GM21390 (cell line): Measurements from ENCODE around the gene C11orf97.
"Not testable (repeated sequence)": the region's sequence is repeated elsewhere in the genome, so short reads cannot be mapped to it uniquely, and the experiment has no call there.

Experiments
- ATAC-seq: cut with Tn5 transposase; IDR thresholded peaks from one replicate; pipeline ENCODE4 v1.9.1; 2021; ENCODE audit not compliant: unreplicated experiment

Gene C11orf97

GRCh38 chr11:94555752-94556329, 43.6 kb downstream of the C11orf97 start:
- ATAC-seq: not testable (repeated sequence)

GRCh38 chr11:94557421-94557820, 45.2 kb downstream of the C11orf97 start:
- ATAC-seq: no peak

GRCh38 chr11:94557992-94558391, 45.7 kb downstream of the C11orf97 start:
- ATAC-seq: no peak

GRCh38 chr11:94558468-94558867, 46.2 kb downstream of the C11orf97 start:
- no peak for ATAC-seq

GRCh38 chr11:94558932-94559331, 46.7 kb downstream of the C11orf97 start:
- no peak for ATAC-seq

GRCh38 chr11:94559361-94559760, 47.1 kb downstream of the C11orf97 start:
- ATAC-seq: no peak

GRCh38 chr11:94560834-94561233, 48.6 kb downstream of the C11orf97 start:
- no peak for ATAC-seq

- no peak for ATAC-seq
Observed at GRCh38 chr11:94563176-94563847, 51.1 kb downstream of the C11orf97 start.

- no peak for ATAC-seq
Observed at GRCh38 chr11:94563848-94564467, 51.7 kb downstream of the C11orf97 start.

GRCh38 chr11:94567181-94567670, 55.0 kb downstream of the C11orf97 start, which contains the start of gene PIWIL4:
TSS of gene PIWIL4 (plus strand) at chr11:94567368. CDS start at chr11:94567519, 151 bp downstream.
- no peak for ATAC-seq

- no peak for ATAC-seq
Observed at GRCh38 chr11:94568200-94568599, 55.9 kb downstream of the C11orf97 start.

GRCh38 chr11:94568717-94569116, 56.5 kb downstream of the C11orf97 start:
- no peak for ATAC-seq

- ATAC-seq: not testable (repeated sequence)
Observed at GRCh38 chr11:94572975-94573374, 60.7 kb downstream of the C11orf97 start.

- no peak for ATAC-seq
Observed at GRCh38 chr11:94574193-94574961, 62.1 kb downstream of the C11orf97 start.

GRCh38 chr11:94576306-94576705, 64.0 kb downstream of the C11orf97 start:
- no peak for ATAC-seq

- ATAC-seq: no peak
Observed at GRCh38 chr11:94577841-94578240, 65.6 kb downstream of the C11orf97 start.
